ENCODE measurements around the gene CDK8.
"Not testable (repeated sequence)": the region's sequence is repeated elsewhere in the genome, so short reads cannot be mapped to it uniquely, and the experiment has no call there.

The CDK8 gene

DNA sequence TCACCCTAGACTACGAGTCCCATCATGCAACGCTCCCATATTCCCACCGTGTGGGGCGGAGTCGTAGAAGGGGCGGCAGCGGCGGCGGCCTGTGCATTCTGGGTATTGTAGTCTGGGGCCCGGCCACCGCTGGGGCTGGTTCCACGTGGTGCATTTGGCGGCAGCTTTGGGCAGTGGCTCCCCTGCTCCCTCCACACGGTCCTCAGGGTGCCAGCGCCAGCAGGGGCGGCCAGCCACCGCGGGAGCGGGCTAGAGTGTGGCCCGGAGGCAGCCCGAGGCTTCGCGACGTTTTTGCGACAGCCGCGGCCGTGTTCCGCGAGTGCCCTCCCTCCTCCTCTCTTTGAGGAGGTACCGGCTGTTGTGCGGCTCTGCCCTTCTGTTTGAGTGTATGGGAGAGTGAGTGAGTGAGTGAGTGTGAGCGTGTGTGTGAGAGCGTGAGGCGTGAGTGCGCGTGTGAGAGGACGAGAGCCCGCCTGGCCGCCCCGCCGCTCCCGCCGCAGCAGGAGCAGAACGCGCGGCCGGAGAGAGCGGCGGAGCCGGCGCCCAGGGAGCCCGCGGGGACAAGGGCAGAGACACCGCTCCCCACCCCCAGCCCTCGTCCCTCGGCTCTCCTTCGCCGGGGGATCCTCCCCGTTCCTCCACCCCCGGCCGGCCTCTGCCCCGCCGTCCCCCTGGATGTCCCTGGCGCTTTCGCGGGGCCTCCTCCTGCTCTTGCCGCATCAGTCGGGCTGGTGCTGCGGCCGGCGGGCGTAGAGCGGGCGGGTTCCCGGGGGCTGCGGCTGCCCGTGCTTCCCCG lies at the start of gene CDK8:
CDK8 (plus strand) TSS at position 343 of the 796 bp plus-strand sequence. CDS start 513 bp downstream, outside the sequence.
- FAIRE-seq = no peak

GRCh38 chr13:26208287-26208686 lies 45.6 kb upstream of the CDK8 start:
- FAIRE-seq = no peak

DNA sequence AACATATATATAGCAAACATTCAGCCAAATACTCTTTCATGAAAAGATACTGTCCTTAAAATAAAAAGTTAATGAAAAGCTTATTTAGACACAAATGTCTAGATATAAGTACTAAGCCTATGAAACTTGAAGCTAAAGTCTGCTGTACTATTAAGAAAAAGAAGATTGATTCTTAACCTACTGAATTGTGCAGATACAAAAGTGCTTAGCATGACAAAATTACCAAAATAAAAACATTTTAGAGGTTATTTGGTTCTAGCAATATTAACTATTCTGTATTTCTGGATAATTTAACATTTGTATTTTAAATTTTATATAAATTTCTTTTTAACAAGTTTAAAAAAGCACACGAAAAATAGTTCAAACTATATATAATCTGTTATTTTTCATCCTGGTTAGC lies 40.6 kb upstream of the CDK8 start:
- FAIRE-seq = no peak

- no peak for FAIRE-seq
Observed at GRCh38 chr13:26213982-26214381, 39.9 kb upstream of the CDK8 start.

DNA sequence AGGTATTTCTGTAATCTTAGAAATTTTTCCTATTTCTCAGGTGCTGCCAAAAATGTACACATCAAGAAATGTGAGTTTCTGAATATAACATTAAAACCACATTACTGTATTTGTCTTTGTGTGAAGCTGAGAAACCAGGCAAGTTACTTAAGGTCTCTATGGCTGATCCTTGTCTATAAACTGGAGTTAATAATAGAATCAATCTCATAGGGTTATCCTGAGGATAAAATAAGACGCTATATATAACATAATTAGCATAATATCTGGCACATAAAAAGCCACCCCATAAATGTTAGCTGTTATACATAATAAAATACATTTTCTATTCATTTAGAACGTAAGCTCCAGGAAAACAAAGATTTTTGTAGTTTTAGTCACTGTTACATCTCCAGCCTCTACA lies 37.9 kb upstream of the CDK8 start:
- no peak for FAIRE-seq

- FAIRE-seq = no peak
Observed at GRCh38 chr13:26219726-26220125, 34.2 kb upstream of the CDK8 start.

DNA sequence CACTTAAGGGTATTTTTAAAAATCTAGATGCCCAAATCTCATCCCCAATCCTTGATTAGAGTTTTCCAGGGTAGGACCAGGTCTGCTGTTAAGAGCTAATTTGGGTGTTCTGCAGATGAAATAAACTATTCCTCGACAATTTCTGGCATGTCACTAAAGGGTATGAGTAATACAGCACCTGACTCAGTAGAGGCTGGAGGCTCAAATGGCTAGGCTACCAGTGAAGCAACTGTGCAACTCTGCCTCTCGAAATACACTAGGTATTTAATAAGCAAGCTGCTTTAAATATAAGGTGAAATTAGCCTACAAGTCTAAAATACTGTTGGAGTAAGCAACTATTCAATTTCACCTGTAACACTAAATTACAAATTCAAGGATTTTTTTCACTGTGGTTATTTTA lies 33.4 kb upstream of the CDK8 start:
- no peak for FAIRE-seq

DNA sequence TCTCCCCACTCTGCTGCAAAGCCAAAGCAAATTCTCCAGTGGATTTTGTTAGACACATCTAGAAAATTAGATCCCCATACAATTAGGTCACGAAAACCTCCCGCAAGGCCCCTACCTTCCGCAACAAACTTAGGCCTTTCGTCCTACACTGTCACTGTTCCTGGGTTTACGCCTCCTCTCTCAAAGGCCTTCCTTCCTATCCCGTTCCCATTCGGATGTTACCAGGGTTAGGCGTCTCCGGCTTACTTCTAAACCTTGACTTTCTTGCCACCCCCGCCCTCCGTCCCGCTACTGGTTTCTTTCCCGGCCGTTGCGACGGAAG lies 32.6 kb upstream of the CDK8 start:
- FAIRE-seq = no peak

DNA sequence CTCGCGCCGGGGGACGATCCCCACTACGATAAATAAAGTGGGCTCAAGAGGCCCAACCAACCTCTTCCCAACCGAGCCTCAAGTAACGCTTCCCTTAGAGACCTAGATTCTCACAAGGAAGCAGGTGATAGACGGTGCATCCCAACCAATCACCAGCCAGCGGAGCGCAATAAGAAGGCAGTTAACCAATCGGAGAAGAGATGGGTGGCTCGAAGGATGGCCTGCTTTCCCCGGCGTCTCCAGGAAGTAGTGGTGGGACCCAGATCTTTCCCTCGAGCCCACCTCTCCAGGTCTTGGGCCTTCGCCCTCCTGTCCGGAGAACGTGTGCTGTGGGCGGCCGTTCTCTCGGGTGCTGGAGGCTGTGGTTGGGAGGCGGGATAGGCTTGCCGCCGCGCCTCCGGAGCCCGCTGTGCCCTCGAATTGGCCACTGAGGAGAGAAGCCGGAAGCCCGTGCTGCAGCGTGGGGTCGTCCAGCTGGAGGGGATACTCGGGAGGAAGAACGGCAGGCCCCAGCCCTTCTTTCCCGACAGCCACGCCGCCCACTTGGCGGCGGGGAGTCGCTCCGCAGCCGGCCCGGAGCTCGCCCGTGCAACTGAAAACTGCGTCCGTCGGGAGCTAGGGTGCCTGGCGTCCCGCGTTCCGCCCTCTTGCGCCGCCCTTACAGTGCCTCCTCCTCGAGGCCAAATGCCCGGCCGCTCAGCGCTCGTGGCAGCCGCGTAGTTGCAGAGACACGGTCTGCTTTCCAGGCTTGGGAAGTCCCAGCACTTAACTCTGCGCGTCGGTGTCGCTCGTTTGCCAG lies 32.0 kb upstream of the CDK8 start, which contains the start of gene RNF6:
RNF6 (minus strand) TSS at position 594 of the 799 bp plus-strand sequence. CDS start 2,665 bp downstream, outside the sequence.
- FAIRE-seq = no peak

GRCh38 chr13:26222520-26223046 lies 31.3 kb upstream of the CDK8 start:
- FAIRE-seq = no peak

DNA sequence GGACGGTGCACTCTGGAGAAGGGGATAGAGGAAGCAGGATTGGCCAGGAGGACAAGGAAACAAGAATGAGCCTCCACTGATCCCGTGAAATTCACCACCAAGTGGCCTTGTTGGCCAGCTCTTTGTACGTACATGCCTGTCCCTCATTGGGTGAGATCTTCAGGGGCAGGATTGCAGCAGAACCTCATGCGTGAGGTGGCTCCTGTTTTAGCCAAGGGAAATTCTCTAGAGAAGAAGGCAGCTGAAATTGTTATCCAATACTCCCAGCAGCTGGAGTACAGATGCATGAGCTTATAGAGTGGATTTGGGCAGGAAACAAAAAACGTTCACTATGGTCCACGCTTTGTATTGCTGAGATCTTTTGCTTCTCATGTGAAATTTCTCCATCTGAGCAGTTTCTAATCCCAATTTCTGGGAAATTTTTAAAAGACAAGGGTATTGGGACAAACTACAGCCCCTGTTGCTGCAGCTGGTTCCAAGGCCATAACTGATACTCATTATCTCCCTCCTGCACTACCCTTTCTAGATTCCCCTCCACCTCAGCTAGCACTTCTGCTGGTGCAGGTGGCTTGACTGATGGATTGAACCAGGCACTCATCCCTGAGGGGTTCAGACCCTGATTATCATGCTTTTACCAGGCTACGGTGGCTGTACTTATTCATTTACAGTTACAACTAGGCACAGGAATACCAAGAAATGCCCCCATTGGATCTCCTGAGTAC lies 27.9 kb upstream of the CDK8 start:
- FAIRE-seq = no peak

GRCh38 chr13:26227166-26227971 lies 26.6 kb upstream of the CDK8 start:
- no peak for FAIRE-seq

- FAIRE-seq = no peak
Observed at GRCh38 chr13:26228096-26228495, 25.8 kb upstream of the CDK8 start.

GRCh38 chr13:26229080-26229615 lies 24.8 kb upstream of the CDK8 start:
- no peak for FAIRE-seq

DNA sequence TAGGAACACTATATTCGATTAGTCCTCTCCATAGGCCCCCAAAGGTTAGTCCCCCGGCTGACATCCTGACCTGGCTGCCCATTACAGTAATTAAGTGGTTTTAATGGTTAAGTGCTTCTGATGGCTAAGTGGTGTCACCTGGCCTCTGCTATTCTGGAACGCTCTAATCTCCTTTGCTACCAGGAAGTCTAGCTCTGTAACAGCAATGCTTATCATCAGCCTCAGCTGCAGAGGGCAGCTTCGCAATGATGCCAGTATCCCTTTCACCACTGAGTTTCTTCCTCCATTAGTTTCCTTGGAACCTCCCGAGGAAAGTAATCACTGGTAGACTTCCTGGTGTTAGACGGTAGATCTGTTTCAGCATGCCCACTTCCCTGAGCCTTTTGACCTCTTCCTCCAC lies 23.2 kb upstream of the CDK8 start:
- FAIRE-seq = no peak

DNA sequence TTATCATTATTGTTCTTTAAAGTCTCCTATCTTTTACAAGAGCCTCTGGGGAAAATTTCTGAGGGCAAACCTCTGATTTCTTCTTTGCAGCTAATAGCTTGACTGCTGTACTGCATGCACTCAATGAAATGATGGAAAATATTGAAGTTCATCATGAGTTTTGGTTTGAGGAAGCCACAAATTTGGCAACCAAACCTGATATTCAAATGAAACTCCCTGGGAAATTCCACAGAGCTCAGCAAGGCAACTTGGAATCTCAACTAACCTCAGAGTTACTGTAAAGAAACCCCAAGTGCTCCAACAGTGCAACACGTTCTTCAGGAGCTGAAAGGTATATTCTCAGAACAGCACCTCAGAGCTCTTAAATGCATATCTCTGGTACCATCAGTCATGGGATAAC lies 17.6 kb upstream of the CDK8 start:
- FAIRE-seq = no peak

DNA sequence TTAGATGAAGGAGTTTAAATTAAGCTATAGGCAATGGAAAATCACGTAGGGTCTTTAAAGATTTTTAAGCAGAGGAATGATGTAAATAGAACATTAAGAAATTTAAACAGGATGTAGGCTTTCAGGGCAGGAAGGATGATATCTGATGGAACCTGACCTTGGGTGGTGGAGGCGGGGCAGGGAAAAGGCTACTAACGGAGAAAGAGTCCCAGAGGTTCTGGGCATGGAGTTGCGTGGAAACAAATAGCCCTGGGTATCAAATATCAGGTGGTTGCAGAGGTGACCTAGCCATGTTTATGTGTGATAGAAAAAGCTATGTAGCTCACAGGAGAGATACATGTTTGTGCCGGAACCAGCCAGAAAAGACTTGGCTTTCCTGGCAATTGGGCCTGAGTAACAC lies 7.8 kb upstream of the CDK8 start:
- no peak for FAIRE-seq

GRCh38 chr13:26247011-26247410 lies 6.9 kb upstream of the CDK8 start:
- FAIRE-seq = no peak

- FAIRE-seq = no peak
Observed at GRCh38 chr13:26247608-26248007, 6.3 kb upstream of the CDK8 start.

GRCh38 chr13:26249551-26249950 lies 4.4 kb upstream of the CDK8 start:
- FAIRE-seq = no peak

DNA sequence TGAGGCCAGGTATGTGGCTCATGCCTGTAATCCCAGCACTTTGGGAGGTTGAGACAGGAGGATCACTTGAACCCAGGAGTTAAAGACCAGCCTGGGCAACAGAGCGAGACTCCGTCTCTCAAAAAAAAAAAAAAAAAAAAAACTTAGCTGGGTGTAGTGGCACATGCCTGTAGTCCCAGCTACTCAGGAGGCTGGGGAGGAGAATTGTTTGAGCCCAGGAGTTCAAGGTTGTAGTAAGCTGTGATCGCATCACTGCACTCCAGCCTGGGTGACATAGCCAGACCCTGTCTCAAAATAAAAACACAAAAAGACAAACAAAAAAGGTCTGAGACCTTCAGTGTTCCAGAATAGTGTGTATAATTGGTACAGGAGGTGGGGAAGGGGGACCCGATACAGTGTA lies 1.9 kb upstream of the CDK8 start:
- FAIRE-seq = not testable (repeated sequence)

DNA sequence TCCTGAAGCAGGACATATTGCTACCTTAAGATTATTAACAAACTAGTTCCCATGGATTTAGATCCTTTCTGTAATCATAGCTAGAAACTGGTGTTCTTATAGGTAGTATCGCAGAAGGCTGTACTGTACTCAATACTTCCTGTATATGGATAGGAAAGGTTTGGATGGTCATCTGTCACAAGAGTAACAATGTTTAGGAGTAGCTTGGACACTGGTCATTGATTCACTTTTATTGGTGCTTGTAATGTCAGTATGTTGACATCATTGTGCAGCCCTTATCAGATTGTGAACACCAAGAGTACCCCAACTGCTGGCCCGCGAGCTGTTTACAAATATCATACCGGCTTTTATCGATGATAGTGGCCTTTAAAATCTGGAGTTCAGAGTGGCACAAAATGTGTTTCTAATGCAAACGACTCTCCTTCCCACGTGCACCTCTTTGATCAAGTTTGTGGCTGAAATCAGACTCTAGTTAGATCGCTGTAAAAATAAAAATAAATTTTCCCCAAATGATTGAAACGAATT lies 605 bp upstream of the CDK8 start:
- FAIRE-seq = no peak
